Measurements from ENCODE around the gene ALOX5.

ALOX5 gene

DNA sequence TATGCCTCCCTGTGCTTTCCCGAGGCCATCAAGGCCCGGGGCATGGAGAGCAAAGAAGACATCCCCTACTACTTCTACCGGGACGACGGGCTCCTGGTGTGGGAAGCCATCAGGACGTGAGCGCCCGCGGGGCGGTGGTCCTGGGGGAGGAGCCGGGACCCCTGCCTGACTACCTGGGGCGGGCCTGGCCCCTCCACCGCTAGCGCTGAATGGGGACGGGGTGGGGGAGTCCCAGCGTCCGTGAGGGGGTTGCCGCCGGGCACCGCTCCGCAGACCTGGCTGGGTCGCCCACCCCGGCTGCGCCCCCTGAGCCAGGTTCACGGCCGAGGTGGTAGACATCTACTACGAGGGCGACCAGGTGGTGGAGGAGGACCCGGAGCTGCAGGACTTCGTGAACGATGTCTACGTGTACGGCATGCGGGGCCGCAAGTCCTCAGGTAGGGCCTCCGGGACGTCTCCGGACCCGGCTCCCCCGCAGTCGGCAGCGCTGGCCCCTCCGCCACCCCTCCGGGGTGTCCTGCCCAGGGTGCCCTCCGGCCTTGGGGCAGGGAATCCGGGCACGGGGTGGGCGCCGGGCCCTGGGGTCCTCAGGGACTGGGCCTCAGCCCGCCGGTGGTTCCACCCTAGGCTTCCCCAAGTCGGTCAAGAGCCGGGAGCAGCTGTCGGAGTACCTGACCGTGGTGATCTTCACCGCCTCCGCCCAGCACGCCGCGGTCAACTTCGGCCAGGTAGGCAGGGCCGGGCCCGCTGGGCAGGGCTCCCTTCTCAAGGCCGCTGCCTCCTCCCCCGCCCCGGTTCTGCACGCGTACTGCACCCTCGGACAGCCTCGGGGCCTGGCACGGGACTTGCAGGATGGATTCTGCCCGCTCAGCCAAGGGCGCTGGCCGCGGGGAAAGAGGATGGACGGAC, 69.3 kb downstream of the ALOX5 start:
- DNase-seq (ENCODE audit: low spot score): no peak

DNA sequence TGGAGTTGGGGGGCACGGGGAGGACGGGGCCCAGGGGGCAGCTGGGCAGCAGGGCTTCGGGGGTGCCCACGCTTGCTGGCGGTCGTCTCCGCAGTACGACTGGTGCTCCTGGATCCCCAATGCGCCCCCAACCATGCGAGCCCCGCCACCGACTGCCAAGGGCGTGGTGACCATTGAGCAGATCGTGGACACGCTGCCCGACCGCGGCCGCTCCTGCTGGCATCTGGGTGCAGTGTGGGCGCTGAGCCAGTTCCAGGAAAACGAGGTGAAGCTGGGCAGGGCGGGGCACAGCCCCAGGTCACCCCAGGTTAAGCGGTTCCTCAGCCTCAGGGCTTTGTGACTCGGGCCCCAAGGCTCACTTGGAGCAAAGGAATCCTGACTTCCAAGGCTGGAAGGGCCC, 70.0 kb downstream of the ALOX5 start:
- no peak for DNase-seq (ENCODE audit: low spot score)

DNA sequence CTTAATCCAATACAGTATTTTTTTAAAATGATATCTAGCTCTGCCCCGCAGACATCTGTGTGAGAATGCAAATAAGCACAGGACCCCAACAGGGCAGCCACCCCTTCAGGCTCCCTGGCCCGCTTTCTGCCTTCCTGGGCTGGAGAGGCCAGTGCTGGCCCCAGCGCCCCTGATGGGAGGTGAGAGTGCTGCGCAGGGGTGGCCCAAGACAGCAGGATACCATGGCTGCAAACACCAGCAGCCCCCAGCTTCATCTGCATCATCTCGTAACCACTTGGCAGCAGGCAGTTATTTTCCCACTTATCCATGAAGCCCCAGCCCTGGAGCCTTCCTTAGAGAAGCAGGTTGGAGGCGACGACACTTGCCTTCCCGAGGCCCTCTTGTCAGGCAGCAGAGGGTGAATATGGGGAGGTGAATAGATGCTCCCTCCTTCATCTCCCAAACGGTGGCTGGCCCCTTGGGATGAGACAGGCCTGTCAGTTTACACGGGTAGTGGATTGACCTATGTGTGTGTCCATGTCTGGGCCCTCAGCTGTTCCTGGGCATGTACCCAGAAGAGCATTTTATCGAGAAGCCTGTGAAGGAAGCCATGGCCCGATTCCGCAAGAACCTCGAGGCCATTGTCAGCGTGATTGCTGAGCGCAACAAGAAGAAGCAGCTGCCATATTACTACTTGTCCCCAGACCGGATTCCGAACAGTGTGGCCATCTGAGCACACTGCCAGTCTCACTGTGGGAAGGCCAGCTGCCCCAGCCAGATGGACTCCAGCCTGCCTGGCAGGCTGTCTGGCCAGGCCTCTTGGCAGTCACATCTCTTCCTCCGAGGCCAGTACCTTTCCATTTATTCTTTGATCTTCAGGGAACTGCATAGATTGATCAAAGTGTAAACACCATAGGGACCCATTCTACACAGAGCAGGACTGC, 71.2 kb downstream of the ALOX5 start:
- peak; percentile 66 for DNase-seq (ENCODE audit: low spot score)

DNA sequence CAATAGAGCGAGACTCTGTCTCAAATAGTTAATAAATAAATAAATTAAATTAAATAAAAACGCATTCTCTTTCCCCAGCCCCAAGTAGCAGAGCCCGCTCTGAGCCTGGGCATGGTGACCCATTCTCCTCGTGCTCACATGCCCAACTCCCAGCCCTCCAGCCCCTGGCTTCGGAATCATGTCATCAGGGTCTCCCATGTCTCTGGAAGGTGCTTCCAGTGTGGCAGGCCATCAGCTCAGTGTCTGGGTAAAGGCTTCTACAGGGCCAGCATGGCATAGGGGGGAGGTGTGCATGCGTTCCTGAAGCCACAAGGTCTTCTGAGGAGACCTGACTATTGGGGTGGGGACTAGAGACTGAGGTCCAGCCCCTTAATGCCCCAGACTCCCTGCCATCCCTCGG, 72.8 kb downstream of the ALOX5 start:
- no peak for DNase-seq (ENCODE audit: low spot score)

DNA sequence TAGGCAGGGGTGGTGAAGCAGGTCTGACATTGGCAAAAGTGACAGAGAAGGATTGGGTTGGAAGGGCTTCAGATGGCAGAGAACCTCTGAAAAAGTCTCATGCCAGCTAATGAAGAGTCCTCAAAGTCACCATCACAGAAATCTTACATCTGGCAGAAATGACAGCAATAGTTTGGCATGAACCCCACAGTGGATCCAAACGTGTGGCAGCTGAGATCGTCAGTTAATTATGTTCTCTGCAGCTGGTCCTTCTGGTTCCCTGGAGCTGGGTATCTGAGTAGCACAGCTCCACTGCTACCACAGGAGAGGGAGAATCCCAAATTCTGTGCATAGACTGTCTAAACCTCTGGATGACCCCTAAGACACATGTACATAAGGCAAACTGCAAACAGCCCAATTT, 73.4 kb downstream of the ALOX5 start:
- DNase-seq (ENCODE audit: low spot score): no peak

DNA sequence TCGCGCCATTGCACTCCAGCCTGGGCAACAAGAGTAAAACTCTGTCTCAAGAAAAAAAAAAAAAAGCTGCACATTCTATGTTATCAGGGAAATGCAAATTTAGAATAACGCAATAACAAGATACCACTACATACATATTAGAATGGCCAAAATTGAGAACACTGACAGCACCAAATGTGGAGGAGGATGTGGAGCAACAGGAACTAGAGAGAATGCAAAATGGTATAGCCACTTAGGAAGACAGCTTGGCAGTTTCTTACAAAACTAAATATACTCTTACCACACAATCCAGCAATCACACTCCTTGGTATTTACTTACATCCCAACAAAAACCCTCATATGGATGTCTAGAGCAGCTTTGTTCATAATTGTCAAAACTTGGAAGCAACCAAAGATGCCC, 76.8 kb downstream of the ALOX5 start:
- DNase-seq (ENCODE audit: low spot score): no peak

DNA sequence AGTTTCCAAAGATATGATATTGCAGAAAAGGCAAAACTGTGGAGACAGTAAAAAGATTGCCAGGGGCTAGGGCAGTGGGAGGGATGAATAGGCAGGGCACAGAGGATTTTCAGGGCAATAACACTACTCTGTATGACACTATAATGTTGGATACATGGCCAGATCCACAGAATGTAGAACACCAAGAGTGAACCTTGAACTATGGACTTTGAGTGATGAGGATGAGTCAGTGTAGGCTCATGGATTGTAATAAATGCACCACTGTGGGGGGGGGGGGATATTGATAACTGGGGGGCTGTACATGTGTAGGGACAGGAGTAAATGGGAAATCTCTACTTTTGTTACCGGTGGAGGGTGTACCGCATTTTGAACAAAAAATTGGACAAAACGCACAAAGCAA, 77.4 kb downstream of the ALOX5 start:
- no peak for DNase-seq (ENCODE audit: low spot score)

DNA sequence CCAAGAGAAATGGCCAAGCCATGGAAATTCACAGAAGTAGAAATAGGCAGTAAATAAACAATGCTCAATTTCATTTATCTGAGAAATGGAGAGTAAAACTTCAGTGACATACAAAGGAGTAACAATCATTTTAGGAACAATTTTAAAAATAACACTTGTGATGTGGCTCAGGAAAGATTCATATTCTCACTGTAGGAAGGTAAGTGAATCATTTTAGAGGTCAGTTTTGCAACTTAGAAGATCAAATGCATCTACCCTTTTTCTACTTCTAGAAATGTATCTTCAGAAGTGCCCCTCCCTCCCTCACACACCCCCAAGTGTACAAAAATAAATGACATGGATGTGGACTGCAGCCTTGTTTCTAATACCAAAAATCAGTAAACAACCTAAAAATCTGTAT, 78.3 kb downstream of the ALOX5 start:
- DNase-seq (ENCODE audit: low spot score): no peak

DNA sequence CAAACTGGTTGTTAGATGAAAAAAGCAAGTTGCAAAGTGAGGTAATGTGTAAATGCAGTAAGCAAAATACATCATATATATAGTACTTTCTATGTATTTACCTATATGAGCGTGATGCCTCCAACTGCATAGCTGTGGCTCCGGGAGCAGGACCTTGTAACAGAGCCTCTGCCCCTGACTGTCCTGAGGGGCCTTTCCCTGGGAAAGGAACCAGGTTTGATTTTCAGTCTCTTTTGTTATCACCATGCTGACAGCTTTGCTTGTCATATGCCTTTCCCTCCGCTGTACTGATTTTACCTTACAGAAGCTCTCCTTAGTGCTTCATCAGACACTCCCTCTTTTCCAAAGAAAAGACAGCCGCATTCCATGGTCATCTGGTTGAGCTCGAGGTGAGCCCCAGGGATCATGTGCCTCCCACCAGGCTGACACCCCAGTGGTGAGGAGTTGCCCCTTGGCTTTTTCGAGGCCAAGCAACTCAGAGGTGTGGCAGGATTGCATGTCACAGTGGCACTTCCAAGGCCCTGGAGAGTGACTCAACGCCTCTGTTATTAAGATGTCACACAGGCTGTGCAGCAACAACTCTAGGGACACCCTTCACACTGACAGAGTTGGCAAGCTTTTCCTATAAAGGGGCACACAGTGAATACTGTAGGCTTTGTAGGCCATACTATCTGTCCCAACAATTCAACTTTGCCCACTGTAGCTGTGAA, 78.9 kb downstream of the ALOX5 start:
- no peak for DNase-seq (ENCODE audit: low spot score)

DNA sequence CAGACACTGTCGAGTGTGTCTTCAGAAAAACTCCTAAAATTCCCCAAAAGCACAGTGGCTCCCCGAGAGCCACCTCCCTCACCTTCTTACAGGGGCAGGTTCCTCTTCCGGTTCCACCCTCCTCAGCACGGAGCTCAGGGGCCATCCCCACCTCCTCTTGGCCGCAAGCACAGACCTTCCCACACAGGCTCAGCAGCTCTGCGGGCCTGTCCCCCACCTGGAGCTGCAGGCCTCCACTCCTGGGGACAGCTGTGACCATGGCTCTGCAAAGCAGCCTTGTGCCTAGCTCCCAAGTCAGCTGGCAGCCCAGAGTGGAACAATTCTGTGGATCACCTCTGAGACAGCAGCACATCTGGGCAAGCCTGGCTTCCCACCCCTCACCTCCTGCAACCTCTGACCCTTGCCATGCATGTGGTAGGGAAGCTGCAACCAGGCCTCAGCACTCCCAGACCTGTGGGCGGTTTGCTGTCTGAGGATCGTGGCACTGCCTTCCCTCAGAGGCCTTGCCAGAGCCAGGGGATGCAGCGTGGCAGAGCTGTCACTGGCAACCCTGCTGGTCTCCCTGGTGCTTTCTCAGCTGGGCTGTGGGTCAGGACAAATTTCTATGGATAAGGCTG, 79.7 kb downstream of the ALOX5 start:
- no peak for DNase-seq (ENCODE audit: low spot score)

DNA sequence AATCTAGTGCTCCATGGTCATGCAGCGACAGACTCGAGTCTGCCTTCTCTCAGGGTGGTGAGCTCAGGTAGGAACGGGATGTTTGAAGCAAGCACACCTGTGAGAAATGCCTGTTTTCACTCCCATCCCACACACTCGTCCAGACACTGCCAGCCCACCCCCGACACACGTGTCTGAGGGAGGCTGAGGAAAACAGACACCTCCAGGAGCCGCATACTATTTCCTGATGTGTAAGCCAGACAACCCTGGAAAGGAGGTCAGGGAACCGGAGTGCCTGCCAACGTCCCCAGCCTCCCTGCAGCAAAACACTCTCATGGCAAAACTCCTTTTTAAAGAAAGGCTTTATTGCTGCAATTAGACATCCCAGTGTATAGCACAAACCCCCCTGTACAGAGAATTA, 80.2 kb downstream of the ALOX5 start:
- DNase-seq (ENCODE audit: low spot score): no peak

DNA sequence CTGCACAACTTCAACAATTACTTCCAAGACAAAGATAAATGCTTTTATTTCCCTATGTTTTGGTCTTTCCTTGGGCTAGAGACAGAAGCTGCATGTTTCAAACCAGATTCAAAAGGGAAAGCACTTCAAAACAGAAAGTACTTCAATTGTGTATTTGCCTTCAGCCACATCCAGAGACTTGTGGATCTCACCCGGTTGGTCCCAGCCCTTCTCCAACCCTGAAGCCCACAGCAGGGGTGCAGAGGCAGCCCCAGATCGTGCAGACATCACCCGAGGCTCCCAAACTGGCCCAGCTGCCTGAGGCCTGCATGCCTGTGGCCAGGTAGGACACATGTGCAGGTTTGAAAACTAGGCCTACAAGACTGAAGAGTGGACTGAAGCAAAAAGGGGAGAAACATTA, 80.8 kb downstream of the ALOX5 start:
- no peak for DNase-seq (ENCODE audit: low spot score)

DNA sequence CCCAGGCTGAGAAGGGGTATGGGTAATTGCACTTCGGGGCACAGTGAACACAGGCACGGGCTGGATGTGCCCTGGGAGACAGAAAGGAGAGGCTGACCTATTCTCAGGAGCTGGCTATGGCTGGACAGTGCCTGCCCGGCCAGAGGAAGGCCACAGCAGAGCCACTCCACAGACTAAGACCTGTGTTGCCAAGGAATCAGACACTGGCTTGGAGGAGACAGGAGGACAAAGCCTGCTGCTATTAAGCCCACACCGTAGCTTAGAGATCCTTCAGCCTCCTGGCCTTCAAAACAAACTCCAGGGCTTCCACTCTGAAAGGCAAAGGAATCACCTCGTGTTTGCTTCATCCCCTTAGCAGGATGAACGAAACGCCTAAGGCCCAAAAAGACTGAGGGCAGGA, 82.2 kb downstream of the ALOX5 start:
- DNase-seq (ENCODE audit: low spot score): no peak

DNA sequence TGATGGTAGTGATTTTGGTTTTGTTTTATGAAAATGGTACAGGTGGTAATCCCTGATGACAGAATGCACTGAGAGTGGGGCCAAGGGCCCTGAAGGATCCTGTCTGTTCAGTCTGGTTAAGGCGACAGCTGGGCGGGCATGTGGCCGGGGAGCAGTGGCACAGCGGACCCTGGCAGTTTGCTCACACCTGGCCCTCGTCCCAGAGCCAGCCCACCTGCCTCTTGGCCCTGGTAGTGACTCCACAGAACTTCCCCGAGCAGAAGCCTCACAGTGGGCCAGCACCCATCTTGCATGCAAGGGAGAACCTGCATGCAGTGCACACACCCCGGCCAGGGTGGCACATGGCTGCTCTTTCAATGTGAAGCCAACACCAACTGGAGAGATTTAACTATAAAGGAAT, 82.8 kb downstream of the ALOX5 start:
- DNase-seq (ENCODE audit: low spot score): no peak

DNA sequence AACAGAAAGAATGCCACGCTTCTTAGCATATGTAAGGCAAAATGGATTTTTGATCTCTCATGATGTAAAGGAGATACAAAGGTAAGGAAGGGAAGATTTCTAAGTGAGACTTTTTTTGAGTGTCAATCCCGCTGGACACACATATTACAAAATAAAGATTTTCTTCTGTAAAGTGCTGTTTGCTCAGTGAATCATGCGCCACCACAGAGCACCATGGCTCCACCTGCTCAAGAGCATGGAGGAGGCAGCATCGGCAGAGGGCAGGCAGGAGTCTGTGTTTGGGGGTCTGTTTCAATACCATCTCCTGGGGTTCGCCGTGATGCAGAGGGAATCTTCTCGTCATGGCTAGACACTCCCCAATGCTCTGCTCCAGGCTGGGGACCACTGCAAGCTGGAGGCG, 83.5 kb downstream of the ALOX5 start:
- DNase-seq (ENCODE audit: low spot score): no peak

DNA sequence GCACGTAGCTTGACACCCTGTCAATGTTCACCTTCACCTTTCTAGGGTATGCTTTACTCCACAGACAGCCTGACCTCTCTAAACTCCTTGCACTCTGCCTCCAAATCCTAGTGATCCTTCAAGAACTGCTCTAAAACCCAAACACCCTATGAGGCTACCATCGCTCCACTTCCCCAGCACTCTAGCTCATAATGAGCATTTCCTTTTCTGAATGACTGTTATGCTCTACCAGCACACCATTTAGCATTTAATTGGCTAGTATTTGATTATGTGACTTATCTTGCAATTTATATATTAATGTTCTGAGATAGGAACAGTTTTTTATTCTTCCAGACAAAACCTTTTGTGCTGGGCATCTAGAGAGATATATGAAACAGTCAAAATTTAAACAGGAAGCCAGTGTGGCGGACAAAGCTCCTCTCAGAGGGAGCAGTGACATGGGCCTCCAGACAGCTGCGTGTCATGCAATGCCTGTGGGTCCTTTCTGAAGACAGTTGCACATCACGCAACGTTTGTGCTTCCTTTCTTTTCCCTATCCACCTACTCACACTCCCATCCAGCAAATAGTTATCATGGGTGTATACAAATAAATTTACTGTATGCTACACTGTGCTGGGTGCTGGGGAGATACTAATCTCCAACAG, 86.3 kb downstream of the ALOX5 start:
- no peak for DNase-seq (ENCODE audit: low spot score)

DNA sequence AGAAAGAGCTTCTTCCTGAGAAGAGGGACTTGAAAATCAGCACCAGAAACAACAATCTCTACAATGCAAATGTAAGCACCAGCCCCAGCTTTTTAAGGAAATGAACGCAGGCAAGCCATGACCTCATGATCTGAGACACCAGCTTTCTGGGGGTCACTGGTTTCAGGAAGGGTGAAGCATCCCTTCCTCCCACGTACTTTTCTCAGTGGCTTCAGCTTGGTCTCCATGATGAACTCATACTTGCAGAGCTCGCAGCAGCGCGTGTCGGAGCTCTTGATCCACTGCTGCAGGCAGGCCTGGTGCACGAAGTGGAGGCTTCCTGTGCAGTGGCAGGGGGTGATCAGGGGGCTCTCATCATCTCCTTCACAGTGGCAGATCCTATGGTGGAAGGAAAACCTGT, 87.0 kb downstream of the ALOX5 start:
- no peak for DNase-seq (ENCODE audit: low spot score)

DNA sequence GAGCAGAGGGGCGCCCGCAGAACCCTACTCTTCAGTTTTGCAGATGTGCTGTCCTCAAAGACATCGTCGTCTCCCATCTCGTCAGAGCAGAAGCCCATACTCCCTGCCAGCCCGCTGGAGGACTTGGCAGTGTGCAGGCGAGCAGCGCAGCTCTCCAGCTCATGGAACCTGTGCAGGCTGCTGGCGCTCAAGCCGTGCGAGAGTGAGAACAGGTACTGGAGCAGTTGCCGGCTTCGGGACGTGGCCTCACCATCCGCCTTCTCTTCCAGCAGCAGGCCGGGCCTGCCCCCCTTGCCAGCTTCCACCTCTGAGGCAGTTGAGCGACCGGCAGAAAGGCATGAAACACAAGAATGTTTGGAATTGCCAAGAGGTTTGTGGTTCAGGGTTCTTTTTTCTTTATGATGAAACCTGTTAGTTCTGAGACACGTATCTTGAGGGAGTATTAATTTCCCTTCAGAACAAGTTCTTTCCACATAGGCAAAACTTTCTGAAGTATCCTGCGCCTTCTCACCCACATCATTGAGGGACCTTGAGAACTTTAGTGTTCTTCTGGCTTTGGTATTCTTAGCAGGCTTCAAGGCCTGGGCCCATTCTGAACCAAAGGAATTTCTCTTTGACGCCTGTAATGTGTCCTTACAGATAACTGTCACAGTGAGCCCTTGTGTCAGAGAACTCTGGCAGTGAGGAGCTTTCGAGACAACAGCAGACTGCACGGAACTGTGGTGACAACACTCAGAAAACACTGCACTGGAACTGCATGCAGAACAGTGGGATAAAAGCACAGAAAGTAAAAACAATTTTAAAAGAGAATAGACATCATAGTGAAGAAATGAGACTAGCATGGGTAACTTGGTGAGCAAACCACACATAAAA, 89.5 kb downstream of the ALOX5 start:
- DNase-seq (ENCODE audit: low spot score): no peak

DNA sequence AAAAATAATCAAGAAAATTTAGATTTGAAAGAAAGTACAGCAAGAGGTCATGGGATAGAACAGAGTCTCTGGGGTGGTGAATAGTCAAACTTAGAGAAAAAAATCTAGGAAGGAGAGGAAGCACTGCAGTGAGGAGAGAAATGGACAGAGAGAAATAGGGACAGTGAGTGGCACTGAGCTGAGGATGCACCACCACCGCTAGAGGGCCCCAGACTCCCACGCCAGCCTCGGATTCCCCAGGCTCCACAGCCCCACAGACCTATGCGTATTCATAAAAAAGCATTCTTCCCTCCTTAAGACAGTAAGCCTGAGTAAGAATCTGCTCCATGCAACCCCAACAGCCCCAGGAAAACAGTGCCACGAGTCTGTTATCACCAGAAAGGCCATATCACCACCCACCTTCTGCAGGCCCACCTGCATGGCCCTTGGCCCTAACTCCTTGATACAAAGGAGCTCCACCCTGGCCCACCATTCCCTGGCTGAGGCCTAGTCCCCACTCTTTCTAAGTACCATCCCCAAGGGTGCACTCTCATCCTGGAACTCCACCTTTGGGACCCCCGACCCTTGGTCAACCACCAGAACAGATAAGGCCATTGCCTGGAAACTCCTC, 91.0 kb downstream of the ALOX5 start:
- DNase-seq (ENCODE audit: low spot score): peak; percentile 84

DNA sequence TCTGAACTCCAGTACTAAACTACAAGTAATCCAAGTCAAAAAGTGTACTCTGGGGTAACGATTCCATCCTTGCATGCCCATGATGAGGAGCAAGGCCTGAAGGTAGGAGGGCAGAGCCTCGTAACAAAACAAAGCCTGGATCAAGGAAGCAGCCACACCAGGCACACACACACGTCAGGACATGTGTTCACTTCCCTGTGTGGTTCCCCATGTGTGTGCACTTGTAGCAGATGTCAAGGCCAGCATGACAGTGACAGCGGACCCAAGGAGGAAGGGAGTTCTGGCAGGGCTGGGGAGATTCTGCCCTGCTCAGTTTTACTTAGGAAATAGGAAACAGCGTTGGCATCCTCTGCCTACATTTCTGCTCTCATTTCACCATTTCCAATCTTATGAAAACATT, 92.8 kb downstream of the ALOX5 start:
- no peak for DNase-seq (ENCODE audit: low spot score)
